GM12865 (cell line): ENCODE results near the gene PPAT.

Experiments used
- DNase-seq: peaks from one replicate; pipeline ENCODE4 v3.0.0; 2010; ENCODE audit warnings: low read depth
- H3K4me3 ChIP-seq: 2 replicates; pipeline ENCODE4 v1.5.1; 2011; ENCODE audit warnings: mild to moderate bottlenecking, low read depth, low read length, control low read depth
- TF ChIP-seq, protein P1 (sequence below): IDR thresholded peaks from 2 replicates; pipeline ENCODE4 v1.5.1; 2011; ENCODE audit warnings: low read length, control low read depth, low read depth, inconsistent platforms; ENCODE audit not compliant: insufficient read depth; ENCODE audit errors: missing control alignments

Gene PPAT

GRCh38 chr4:56345458-56345857 is 90.0 kb downstream of the PPAT start:
- TF ChIP-seq, protein P1, sequence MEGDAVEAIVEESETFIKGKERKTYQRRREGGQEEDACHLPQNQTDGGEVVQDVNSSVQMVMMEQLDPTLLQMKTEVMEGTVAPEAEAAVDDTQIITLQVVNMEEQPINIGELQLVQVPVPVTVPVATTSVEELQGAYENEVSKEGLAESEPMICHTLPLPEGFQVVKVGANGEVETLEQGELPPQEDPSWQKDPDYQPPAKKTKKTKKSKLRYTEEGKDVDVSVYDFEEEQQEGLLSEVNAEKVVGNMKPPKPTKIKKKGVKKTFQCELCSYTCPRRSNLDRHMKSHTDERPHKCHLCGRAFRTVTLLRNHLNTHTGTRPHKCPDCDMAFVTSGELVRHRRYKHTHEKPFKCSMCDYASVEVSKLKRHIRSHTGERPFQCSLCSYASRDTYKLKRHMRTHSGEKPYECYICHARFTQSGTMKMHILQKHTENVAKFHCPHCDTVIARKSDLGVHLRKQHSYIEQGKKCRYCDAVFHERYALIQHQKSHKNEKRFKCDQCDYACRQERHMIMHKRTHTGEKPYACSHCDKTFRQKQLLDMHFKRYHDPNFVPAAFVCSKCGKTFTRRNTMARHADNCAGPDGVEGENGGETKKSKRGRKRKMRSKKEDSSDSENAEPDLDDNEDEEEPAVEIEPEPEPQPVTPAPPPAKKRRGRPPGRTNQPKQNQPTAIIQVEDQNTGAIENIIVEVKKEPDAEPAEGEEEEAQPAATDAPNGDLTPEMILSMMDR, result no peak
- no peak overlapping the region for H3K4me3 ChIP-seq
- DNase-seq, result no peak
